AG08395 (cell line): ENCODE measurements around the gene SRSF6.
"Not testable (repeated sequence)": the region's sequence is repeated elsewhere in the genome, so short reads cannot be mapped to it uniquely, and the experiment has no call there.

Source experiments
- DNase-seq: peaks from one replicate; pipeline ENCODE4 v3.0.0; 2012; ENCODE audit warnings: mixed read lengths, low spot score

The SRSF6 gene

DNA sequence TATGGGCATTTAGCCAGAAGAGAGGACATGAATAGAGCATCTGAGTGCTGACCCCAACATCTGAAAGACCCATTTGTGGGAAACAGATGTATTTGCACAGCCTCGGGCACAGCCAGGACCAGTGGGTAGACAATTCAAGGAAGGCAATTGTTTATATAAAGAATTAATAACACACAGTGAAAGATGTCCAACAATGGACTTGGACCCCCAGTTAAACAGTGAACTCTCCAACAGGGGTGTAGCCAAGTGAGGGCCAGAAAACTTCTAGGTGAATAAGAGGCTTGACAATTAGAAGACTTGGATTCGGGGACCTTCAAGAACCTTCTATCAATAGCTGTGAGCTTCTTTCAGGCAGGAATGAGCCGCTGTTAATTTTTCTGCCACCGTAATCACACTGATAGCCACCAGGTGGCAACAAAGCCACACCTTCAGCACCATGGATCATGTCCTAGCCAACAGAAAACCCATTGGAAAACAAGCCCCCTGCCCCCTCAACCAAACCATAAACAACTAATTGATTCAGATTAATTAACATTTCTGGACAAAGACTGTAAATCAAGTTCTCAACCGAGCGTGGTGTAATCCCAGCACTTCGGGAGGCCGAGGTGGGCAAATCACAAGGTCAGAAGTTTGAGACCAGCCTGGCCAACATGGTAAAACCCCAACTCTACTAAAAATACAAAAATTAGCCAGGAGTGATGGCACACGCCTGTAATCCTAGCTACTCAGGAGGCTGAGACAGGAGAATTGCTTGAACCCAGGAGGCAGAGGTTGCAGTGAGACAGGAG lies 8.8 kb upstream of the SRSF6 start:
- DNase-seq = peak; percentile 69

DNA sequence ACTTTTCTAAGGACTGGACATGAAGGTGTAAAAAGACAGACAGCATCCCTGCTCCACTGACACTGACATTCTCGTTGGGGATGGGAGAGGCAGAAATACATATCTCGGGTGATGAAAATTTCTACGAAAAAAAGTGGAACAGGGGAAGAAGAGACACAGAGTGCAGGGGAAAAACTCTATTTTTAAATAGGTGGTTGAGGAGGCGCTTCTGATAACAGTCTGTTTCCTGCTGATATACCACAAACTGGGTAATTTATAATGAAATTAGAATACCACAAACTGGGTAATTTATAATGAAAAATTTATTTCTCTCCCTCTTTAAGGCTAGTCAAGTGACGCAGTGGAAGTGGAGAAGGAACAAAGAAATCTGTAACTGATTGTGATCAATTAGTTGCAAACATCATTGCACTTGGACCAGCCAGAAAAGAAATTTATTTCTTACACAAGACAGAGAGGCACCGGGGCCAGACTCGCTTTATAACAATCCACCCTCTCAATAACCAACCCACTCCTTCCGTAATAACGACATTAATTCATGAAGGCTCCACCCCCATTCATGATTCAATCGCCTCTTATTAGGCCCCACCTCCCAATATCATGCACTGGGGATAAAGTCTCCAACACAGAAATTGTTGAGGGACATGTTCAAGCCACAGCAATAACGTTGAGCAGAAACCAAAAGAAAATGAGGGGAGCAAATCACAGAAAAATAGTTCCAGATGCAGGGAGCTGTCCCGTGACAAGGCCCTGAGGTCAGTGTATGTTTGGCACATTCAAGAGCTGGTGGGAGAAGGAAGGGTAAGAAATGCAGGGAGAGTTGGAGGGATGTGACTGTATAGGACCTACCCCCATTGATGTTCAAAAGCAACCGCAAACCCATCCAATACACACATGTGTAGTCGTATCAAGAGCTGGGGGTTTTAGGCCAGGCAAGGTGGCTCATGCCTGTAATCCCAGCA lies 6.6 kb upstream of the SRSF6 start:
- DNase-seq = no peak

- no peak for DNase-seq
Observed at GRCh38 chr20:43452404-43453126, 5.1 kb upstream of the SRSF6 start.

GRCh38 chr20:43456252-43456651 lies 1.4 kb upstream of the SRSF6 start:
- not testable (repeated sequence) for DNase-seq

DNA sequence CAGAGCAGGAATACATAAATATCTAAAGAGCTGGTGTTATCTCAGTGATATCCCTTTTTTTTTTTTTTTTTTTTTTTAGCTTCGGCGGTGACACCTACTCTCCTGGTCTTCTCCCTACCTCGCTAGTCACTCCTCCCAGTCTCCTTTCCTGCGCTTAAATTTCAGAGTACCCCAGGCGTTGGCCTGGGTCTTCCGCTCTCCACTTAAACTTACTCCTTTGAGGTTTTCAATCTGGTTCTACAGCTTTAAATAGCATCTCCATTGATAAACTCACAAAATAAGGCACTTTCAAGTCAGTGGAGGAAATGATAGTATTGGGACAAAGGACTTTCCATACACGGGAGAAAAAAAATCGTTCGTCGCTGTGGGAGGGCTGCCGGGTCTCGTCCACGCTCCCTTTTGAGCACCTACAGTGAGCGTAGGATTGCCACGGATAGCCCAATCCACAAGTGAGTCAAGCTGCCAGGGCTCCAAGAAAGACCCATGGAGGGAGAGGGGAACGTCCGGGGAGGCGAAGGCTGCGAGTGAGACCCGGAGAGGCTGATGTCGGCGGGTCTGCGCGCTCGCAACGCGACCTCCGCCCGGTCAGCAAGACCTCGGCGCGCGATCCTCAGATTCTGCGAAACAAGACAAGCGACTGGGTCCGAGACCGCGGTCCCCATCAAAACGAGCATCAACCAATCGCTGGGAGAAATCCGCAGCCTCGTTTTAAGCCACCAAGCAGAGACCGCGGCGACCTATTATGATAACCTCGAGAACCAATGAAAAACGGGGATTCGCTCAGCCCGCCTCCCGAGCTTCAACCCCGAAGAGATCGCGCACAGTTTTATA lies 672 bp upstream of the SRSF6 start:
- DNase-seq = peak; percentile 96

GRCh38 chr20:43458422-43458924 lies 777 bp downstream of the SRSF6 start:
- DNase-seq = no peak

- no peak for DNase-seq
Observed at GRCh38 chr20:43459022-43459942, 1.6 kb downstream of the SRSF6 start.

GRCh38 chr20:43460172-43460829 lies 2.6 kb downstream of the SRSF6 start:
- DNase-seq = no peak

- DNase-seq = no peak
Observed at GRCh38 chr20:43460830-43461200, 3.1 kb downstream of the SRSF6 start.

DNA sequence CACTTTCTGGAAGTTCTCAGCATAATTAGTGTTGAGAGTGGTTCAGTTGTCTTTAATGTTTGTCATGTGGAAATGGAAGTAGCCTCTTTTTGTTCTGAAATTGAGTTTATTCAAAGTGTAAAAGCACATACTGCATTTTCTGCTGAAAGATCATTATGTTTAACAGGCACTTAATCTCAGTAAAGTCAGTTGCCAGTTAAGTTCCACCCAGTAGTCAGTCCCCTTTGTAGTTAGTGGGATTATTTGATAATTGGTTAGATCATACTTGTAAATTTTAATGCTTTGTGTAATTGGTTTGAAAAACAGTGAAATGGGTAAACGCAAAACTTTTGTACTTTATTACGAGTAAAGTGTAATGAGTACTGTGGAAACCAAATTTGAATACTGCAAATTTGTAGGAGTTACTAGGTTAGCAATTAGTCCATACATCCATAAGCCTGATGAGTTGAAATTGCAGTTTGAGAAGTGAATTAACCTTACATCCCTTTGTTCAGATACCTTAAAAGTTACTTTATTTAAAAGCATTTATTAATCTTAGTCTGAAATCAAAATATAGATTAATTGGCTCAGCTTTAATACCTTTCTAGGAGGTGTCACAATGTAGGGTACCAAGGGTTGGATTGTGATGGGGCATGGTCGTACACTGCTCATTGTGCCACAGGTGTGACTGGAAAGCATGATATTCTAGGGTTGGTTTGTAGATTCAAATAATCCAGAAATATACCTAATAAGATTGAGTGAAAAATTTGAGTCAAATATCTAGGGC lies 4.4 kb downstream of the SRSF6 start:
- no peak for DNase-seq

DNA sequence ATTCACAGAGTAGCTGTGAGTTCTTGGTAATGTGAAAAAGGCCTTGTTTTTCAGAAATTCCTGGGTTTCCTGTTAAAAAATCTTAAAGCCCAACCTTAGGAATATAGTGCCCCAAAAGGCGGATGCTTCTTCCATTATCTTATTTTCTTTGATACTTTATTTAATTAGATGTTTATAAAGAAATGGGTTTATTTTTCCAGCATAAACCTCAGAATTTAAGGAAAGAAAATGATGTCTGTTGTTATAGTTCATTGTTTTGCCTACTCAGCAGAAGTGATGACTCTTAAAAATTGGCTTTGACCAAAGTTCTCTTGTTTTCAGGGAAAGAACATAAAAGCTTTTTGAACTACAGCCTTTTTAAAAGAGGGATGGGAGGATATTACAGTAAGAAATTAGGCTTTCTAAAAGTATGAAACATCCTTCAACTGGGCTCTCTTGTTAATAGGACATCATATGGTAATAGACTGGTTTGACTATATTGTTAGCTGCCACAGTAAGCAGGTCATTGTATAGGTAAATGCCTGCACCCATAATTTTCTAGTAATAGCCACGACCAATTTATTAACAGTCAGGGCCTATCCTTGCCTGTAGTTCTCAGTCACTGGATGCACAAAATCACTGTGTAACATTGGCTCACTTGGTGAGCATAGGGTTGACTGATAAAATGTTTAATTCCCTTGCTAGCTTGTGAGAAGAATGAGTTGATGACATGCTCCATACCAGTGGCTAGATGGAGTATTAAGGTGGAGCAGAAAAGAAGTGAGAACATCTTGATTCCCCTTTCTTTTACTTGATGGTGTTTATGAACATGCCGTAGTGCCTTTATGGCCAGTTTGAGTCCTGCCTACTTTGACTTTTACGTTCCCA lies 5.2 kb downstream of the SRSF6 start:
- no peak for DNase-seq

DNA sequence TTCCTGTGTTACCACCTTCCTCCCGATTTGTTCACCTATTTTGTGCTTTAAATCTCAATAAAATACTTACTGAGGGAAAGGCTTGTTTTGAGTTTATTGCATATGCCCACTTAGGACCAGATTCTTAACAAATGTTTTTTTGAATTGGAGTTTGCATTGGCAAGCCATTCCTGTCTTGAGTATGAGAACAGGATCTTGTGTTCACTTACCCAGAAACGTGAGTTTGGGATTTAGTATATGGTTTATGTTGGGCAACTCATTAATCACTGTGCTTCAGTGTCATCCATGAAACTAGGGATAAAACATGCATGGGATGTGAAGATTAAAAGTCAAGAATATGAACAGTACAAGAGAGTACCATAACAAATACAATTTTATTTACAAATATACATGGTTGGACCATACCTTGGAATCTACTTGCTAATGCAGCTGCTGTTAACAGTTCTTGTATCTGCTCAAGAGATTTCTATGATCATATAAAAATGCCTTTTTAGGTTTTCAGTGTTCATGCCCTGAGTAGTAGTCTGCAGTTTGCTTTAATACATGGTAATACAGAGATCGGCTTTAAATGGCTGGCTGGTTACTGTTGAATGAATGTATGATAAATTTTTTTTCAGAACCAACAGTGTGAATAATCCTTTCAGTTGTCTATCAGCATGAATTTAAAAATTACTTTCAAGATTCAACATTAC lies 6.0 kb downstream of the SRSF6 start:
- DNase-seq = no peak

- no peak for DNase-seq
Observed at GRCh38 chr20:43464219-43464790, 6.6 kb downstream of the SRSF6 start.

GRCh38 chr20:43465625-43465943 lies 7.9 kb downstream of the SRSF6 start:
- DNase-seq = no peak

DNA sequence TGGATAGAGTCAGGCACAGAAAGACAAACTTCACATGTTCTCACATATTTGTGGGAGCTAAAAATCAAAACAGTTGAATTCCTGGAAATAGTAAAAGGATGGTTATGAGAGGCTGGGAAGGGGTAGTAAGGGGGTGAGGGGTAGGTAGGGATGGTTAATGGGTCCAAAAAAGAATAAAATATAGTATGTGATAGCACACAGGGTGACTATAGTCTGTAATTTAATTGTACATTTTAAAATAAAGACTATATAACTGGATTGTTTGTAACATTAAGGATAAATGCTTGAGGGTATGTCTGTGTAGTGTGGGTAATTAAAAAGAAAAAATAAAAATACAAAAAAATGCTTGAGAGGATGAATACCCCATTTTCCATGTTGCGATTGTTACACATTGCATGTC lies 9.9 kb downstream of the SRSF6 start:
- no peak for DNase-seq

DNA sequence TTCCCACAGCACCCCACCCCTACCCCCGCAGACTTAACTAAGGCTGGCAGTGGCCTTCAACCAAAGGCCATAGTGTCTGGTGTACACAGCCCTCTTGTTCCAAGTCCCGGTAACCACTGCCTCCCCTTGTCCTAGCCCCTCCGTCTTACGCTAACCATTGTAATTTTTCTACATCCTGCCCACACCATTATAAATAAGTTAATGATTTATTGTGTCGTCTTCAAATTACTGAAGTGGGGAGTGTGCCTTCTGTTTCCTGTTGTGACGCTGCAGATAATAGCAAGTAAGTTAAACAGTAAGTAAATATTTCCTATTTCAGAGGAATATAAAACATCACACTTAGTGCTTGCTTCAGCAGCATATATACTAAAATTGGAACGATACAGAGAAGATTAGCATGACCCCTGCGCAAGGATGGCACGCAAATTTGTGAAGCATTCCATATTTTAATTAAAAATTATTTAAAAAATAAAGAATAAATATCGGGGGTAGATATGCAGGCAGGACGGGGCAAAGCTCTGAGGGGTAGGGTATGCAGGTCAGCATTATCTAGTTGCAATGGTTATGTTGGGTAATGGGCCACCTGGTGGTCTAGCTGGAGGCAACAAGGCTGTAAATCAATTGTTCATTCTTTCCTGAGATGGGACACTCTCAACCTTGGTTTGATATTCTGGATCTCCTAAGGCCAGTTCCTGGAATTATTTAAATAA lies 15.1 kb downstream of the SRSF6 start:
- DNase-seq = no peak

GRCh38 chr20:43473381-43473704 lies 15.6 kb downstream of the SRSF6 start:
- no peak for DNase-seq
